ENCODE measurements around the gene CTDSP2.
"Not testable (repeated sequence)": the region's sequence is repeated elsewhere in the genome, so short reads cannot be mapped to it uniquely, and the experiment has no call there.

The CTDSP2 gene

GRCh38 chr12:57834086-57834876 is 12.2 kb downstream of the CTDSP2 start:
- no peak for DNase-seq

GRCh38 chr12:57833672-57834071 is 12.9 kb downstream of the CTDSP2 start:
- DNase-seq = no peak

- DNase-seq = no peak
Measured at GRCh38 chr12:57832966-57833365, 13.6 kb downstream of the CTDSP2 start.

- no peak for DNase-seq
Measured at GRCh38 chr12:57830393-57830792, 16.1 kb downstream of the CTDSP2 start.

GRCh38 chr12:57829025-57829777 is 17.3 kb downstream of the CTDSP2 start:
- DNase-seq = no peak

- no peak for DNase-seq
Measured at GRCh38 chr12:57826966-57827365, 19.6 kb downstream of the CTDSP2 start.

GRCh38 chr12:57826400-57826799 is 20.1 kb downstream of the CTDSP2 start:
- no peak for DNase-seq

GRCh38 chr12:57825451-57825850 is 21.1 kb downstream of the CTDSP2 start:
- no peak for DNase-seq

- no peak for DNase-seq
Measured at GRCh38 chr12:57823908-57824640, 22.5 kb downstream of the CTDSP2 start.

GRCh38 chr12:57823131-57823907 is 23.2 kb downstream of the CTDSP2 start:
- no peak for DNase-seq

GRCh38 chr12:57822392-57823130 is 24.0 kb downstream of the CTDSP2 start:
- no peak for DNase-seq

GRCh38 chr12:57821474-57822214 is 24.9 kb downstream of the CTDSP2 start:
- DNase-seq = no peak

- not testable (repeated sequence) for DNase-seq
Measured at GRCh38 chr12:57821015-57821414, 25.5 kb downstream of the CTDSP2 start.

- not testable (repeated sequence) for DNase-seq
Measured at GRCh38 chr12:57820119-57820518, 26.4 kb downstream of the CTDSP2 start.

- not testable (repeated sequence) for DNase-seq
Measured at GRCh38 chr12:57817990-57818331, 28.6 kb downstream of the CTDSP2 start.

- DNase-seq = no peak
Measured at GRCh38 chr12:57817261-57817989, 29.1 kb downstream of the CTDSP2 start.

GRCh38 chr12:57816855-57817151 is 29.7 kb downstream of the CTDSP2 start:
- no peak for DNase-seq

- DNase-seq = no peak
Measured at GRCh38 chr12:57816001-57816854, 30.3 kb downstream of the CTDSP2 start.

- no peak for DNase-seq
Measured at GRCh38 chr12:57815177-57816000, 31.1 kb downstream of the CTDSP2 start.
